CD4-positive, alpha-beta T cell treated with Interferon alpha-2 for 1 hour (primary cell): ENCODE data around the gene RAP1GAP.

Source experiments
- DNase-seq, 2 donors: peaks; one replicate each; pipeline ENCODE4 v3.0.0-alpha.2; 2020 to 2022

The RAP1GAP gene

GRCh38 chr1:21624571-21625389 is 44.4 kb downstream of the RAP1GAP start:
- no peak for DNase-seq

- DNase-seq: no peak
Observed at GRCh38 chr1:21623410-21623961, 45.7 kb downstream of the RAP1GAP start.

GRCh38 chr1:21622466-21623315 is 46.5 kb downstream of the RAP1GAP start:
- DNase-seq: peak; percentile 17 to 51

GRCh38 chr1:21621761-21622436 is 47.3 kb downstream of the RAP1GAP start:
- DNase-seq: no peak

GRCh38 chr1:21621051-21621450 is 48.1 kb downstream of the RAP1GAP start:
- no peak for DNase-seq

GRCh38 chr1:21620496-21620895 is 48.7 kb downstream of the RAP1GAP start:
- no peak for DNase-seq

- DNase-seq: no peak
Observed at GRCh38 chr1:21620011-21620410, 49.1 kb downstream of the RAP1GAP start.

GRCh38 chr1:21619375-21619947 is 49.7 kb downstream of the RAP1GAP start:
- no peak for DNase-seq

GRCh38 chr1:21618561-21619374 is 50.4 kb downstream of the RAP1GAP start:
- DNase-seq: no peak

GRCh38 chr1:21618059-21618458 is 51.1 kb downstream of the RAP1GAP start:
- DNase-seq: no peak

- DNase-seq: no peak
Observed at GRCh38 chr1:21617126-21617738, 51.9 kb downstream of the RAP1GAP start.

- no peak for DNase-seq
Observed at GRCh38 chr1:21616372-21616771, 52.8 kb downstream of the RAP1GAP start.

GRCh38 chr1:21614419-21615115 is 54.6 kb downstream of the RAP1GAP start:
- DNase-seq: no peak

- DNase-seq: no peak
Observed at GRCh38 chr1:21613072-21613867, 55.9 kb downstream of the RAP1GAP start.

GRCh38 chr1:21612057-21612456 is 57.1 kb downstream of the RAP1GAP start:
- DNase-seq: no peak

GRCh38 chr1:21610989-21611785 is 58.0 kb downstream of the RAP1GAP start:
- DNase-seq: no peak

- DNase-seq: no peak
Observed at GRCh38 chr1:21610027-21610426, 59.1 kb downstream of the RAP1GAP start.

GRCh38 chr1:21608798-21609197 is 60.4 kb downstream of the RAP1GAP start:
- no peak for DNase-seq
